NCI-H1436 (cell line): ENCODE results near the gene CPZ.
"Not testable (repeated sequence)": the region's sequence is repeated elsewhere in the genome, so short reads cannot be mapped to it uniquely, and the experiment has no call there.

Experiments
- DNase-seq: peaks from one replicate; lab custom pipeline; 2025; lab: John Stamatoyannopoulos, UW

CPZ gene

GRCh38 chr4:8610858-8611616, 18.5 kb downstream of the CPZ start:
- no peak for DNase-seq

- no peak for DNase-seq
Observed at GRCh38 chr4:8612646-8613045, 20.1 kb downstream of the CPZ start.

- no peak for DNase-seq
Observed at GRCh38 chr4:8613421-8614364, 21.1 kb downstream of the CPZ start.

GRCh38 chr4:8614365-8615193, 22.0 kb downstream of the CPZ start:
- DNase-seq: no peak

GRCh38 chr4:8615366-8615765, 22.8 kb downstream of the CPZ start:
- no peak for DNase-seq

GRCh38 chr4:8615921-8616787, 23.6 kb downstream of the CPZ start:
- DNase-seq: no peak

GRCh38 chr4:8616831-8617230, 24.3 kb downstream of the CPZ start:
- no peak for DNase-seq

GRCh38 chr4:8617486-8618040, 25.0 kb downstream of the CPZ start:
- DNase-seq: no peak

GRCh38 chr4:8618421-8618820, 25.9 kb downstream of the CPZ start:
- no peak for DNase-seq

GRCh38 chr4:8618961-8619720, 26.6 kb downstream of the CPZ start:
- no peak for DNase-seq

- not testable (repeated sequence) for DNase-seq
Observed at GRCh38 chr4:8621135-8621534, 28.6 kb downstream of the CPZ start.

GRCh38 chr4:8624601-8625272, 32.2 kb downstream of the CPZ start:
- DNase-seq: not testable (repeated sequence)

GRCh38 chr4:8630240-8630905, 37.8 kb downstream of the CPZ start:
- not testable (repeated sequence) for DNase-seq

GRCh38 chr4:8631896-8632295, 39.3 kb downstream of the CPZ start:
- DNase-seq: not testable (repeated sequence)

GRCh38 chr4:8634773-8635172, 42.2 kb downstream of the CPZ start:
- DNase-seq: not testable (repeated sequence)

GRCh38 chr4:8635897-8636554, 43.5 kb downstream of the CPZ start:
- DNase-seq: not testable (repeated sequence)

- no peak for DNase-seq
Observed at GRCh38 chr4:8637456-8637984, 45.0 kb downstream of the CPZ start.

- no peak for DNase-seq
Observed at GRCh38 chr4:8639021-8639420, 46.5 kb downstream of the CPZ start.
